ENCODE results near the gene PDE6D. TPM values are rescaled to one million over a fixed set of nuclear protein-coding genes. Genes with fewer than 3 reads are reported as not detected.

Gene PDE6D
- total RNA-seq, 2 donors from 2014 or later, result 20.0 to 21.4 TPM

DNA sequence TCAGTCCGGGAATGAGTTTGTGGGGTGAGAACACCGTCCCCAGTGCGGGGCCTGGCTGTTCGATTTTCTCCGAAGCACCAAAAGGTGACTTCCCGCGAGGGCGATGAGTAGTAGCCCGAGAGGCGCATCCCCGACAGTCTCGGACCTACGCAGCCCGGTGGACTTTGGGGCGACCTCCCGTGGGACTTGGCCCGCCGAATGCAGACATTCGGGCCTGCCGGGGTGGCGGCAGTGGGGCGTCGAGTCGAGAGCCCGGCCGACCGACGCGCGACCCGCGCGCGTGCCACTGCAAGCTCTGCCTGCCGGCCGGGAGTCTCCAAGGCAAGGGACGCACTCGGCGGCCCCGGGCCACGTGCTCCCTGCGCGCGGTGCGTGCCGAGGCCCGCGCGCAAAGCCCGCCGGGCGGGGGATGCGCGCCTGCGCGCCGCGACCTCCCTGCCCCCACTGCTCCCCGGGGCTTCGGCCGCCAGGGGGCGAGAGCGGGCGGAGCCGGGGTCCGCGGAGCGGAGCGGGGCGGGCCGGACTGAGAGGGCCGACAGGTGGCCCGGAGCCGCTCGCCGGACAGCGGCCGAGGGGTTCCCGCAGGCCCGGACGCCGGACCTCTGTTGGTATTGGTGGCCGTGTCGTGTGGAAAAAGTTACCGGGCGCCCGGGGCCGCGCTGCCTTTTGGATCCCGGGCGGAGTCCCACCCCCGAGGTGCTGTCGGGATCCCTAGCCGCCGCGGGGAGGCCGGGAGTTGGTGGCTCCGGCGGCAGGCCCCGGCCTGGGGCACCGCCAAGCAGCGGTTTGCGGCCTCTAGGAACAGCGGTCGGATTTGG lies 70.9 kb downstream of the PDE6D start:
- H3K27me3 ChIP-seq, result no peaks in the 10 kb centered on the region
- peak; percentile 84 for DNase-seq
- H3K27ac ChIP-seq, result peak overlapping the region; percentile 100
- H3K9me3 ChIP-seq, result no peaks in the 10 kb centered on the region
- intact Hi-C loops (cut with DNase I), result loop anchor here (10.0 kb wide), 1 partner anchor 145 kb away; no protein-coding TSS in a partner anchor
- peak overlapping the region; percentile 91 for H3K4me3 ChIP-seq
- TF ChIP-seq, protein P1, sequence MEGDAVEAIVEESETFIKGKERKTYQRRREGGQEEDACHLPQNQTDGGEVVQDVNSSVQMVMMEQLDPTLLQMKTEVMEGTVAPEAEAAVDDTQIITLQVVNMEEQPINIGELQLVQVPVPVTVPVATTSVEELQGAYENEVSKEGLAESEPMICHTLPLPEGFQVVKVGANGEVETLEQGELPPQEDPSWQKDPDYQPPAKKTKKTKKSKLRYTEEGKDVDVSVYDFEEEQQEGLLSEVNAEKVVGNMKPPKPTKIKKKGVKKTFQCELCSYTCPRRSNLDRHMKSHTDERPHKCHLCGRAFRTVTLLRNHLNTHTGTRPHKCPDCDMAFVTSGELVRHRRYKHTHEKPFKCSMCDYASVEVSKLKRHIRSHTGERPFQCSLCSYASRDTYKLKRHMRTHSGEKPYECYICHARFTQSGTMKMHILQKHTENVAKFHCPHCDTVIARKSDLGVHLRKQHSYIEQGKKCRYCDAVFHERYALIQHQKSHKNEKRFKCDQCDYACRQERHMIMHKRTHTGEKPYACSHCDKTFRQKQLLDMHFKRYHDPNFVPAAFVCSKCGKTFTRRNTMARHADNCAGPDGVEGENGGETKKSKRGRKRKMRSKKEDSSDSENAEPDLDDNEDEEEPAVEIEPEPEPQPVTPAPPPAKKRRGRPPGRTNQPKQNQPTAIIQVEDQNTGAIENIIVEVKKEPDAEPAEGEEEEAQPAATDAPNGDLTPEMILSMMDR (IDR thresholded peaks at IDR 0.05), result peak; percentile 61
- peak overlapping the region; percentile 98 to 99 for H3K9ac ChIP-seq (ENCODE audit: low read depth in 2 of 2, low read length in 2 of 2)
- H3K36me3 ChIP-seq, result peaks cover 7% of the 10 kb centered on the region
- H3K4me1 ChIP-seq, result peaks cover 13% of the 10 kb centered on the region

DNA sequence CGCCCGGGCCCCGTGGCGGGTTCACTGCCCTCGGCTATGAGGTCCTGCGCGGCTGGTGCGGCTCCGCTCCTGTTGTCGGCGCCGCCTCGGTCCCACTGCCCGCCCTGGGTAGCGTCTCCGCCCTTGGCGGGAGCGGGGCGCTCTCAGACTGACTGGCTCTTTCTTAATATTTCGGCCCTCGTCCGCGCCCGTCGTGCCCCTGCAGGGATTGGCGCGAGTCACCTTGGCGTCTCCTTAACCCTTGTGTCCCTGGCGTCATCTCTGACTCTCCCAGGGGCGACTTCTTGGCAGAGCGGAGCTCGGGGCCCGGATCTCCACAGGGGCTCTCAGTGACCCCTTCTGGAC lies 71.5 kb downstream of the PDE6D start:
- TF ChIP-seq, protein P1 (IDR thresholded peaks at IDR 0.05), result no peak
- Histone ChIP-seq H3K36me3 (peaks cover 7% of the 10 kb centered on the region), H3K27me3 (no peaks in the 10 kb centered on the region), H3K4me3 (peak overlapping the region; percentile 91), H3K27ac (peak overlapping the region; percentile 100), H3K9me3 (no peaks in the 10 kb centered on the region), H3K9ac (ENCODE audit: low read depth in 2 of 2, low read length in 2 of 2) (peak overlapping the region; percentile 98 to 99), H3K4me1 (peaks cover 13% of the 10 kb centered on the region)
- peak; percentile 55 for DNase-seq
- intact Hi-C loops (cut with DNase I), result no loop called here

DNA sequence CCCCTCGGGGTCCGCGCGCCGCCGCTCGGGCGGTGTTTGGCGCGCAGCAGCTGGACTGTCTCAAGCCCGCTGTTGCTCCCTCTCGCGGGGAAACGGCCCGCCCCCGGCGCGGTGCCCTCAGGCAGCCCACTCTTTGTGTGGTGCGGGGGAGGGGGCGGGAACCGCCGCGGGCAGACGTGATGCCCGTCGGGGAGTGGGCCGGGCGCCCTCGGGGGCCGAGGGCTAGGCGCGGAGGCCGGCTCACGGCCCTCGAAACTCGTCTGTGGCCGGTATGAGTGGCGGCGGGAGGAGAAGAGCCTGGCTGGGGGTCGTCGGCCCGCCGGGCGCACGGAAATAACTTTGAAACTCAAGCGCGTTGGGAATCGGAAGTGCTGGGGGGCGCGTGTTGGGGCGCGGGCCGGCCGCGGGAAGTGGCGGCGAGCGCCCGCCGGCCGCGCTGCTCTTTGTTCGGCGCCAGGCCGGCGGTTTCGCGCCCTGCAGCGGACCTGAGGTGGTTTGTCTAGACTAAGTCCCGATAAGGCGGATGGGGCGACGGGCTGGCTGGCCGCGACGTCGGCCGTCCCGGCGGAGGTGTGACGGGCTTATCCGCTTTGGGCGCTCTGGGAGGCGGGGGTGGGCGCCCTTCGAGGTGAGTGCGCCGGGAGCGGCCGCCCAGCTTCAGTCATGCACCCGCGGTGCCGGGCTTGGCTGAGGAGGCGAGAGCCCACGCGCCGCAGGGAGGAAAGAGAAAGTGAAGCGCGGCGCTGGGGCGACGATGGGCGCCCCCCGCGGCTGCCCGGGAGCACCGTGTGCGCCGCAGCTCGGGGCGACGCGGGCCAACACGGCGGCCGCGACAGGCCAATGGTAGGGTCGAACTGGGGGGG lies 72.1 kb downstream of the PDE6D start:
- peak; percentile 45 for DNase-seq
- H3K9ac ChIP-seq (ENCODE audit: low read depth in 2 of 2, low read length in 2 of 2), result peak overlapping the region; percentile 98 to 99
- TF ChIP-seq, protein P1 (IDR thresholded peaks at IDR 0.05), result no peak
- H3K4me3 ChIP-seq, result peak overlapping the region; percentile 91
- H3K4me1 ChIP-seq, result peaks cover 13% of the 10 kb centered on the region
- H3K27ac ChIP-seq, result peak overlapping the region; percentile 100
- peaks cover 7% of the 10 kb centered on the region for H3K36me3 ChIP-seq
- no peaks in the 10 kb centered on the region for H3K9me3 ChIP-seq
- no peaks in the 10 kb centered on the region for H3K27me3 ChIP-seq
- intact Hi-C loops (cut with DNase I), result no loop called here

DNA sequence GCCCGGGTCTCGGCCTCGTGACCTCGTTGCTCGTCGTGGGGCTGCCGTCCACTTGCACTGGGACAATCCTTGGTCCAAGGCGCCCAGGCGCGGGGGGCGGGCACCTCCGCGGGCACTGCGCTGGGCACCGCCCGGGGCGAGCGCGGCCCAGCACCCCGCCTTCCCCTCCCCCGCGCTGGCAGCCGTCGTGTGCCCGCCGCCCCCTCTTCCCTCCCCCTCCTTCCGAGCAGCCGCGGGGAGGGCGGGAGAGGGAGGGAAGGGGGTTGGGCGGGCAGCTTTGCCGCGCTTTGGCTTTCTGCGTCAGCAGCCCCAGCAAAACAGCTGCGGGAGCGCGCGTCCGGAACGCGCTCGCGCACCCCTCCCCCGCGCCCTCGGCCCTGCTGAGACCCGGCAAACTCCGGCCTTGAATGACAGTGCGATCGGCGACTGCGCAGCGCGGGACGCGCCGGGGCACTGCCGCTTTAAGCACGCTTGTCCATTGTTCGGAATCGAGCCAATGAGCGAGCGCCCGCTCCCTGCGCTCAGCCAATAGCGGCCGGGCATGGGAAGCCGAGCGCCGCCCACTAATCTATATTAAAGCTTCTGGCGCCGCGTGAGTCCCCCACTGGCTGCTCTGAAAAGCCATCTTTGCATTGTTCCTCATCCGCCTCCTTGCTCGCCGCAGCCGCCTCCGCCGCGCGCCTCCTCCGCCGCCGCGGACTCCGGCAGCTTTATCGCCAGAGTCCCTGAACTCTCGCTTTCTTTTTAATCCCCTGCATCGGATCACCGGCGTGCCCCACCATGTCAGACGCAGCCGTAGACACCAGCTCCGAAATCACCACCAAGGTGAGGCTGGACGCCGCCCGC lies 72.9 kb downstream of the PDE6D start, which contains the start of gene PTMA:
PTMA (plus strand) TSS at position 599 of the 846 bp plus-strand sequence; CDS start at position 781, 182 bp downstream.
- intact Hi-C loops (cut with DNase I), result no loop called here

More for the DNA sequence above, 72.9 kb downstream of the PDE6D start, which contains the start of gene PTMA:
- TF ChIP-seq, protein P1 (IDR thresholded peaks at IDR 0.05), result no peak
- peaks cover 13% of the 10 kb centered on the region for H3K4me1 ChIP-seq
- peak; percentile 99 for DNase-seq
- H3K9me3 ChIP-seq, result no peaks in the 10 kb centered on the region
- H3K27ac ChIP-seq, result peak within 1 kb of the TSS; percentile 100
- peak within 1 kb of the TSS; percentile 91 for H3K4me3 ChIP-seq
- peak within 1 kb of the TSS; percentile 98 to 99 for H3K9ac ChIP-seq (ENCODE audit: low read depth in 2 of 2, low read length in 2 of 2)
- no peaks in the 10 kb centered on the region for H3K27me3 ChIP-seq
- H3K36me3 ChIP-seq, result peaks cover 7% of the 10 kb centered on the region
